Posterior cingulate gyrus (tissue), 11 donors: ENCODE data around the gene RPGR.

Source experiments
- DNase-seq, 10 donors: peaks; one replicate each; pipeline versions ENCODE4 v3.0.0 to v3.0.0-alpha.2; 2020 to 2021; ENCODE audit warnings: mixed read lengths in 3 of 10
- intact Hi-C: fragments of 100-400 bp; cut with DNase I; formaldehyde crosslinking; loops from one replicate; pipeline ENCODE4 v1.15.1; 2023

The RPGR gene

GRCh38 chrX:38327007-38327774, at the start of gene RPGR:
TSS of gene RPGR (minus strand) at chrX:38327509. CDS start at chrX:38327367, 142 bp downstream.
- DNase-seq = peak; percentile 88 to 99 (median 90)
- intact Hi-C loops = loop anchor here (10.0 kb wide), 1 partner anchor 582 kb away; no protein-coding TSS in a partner anchor

GRCh38 chrX:38376747-38377146, 49.4 kb upstream of the RPGR start:
- intact Hi-C loops = no loop called here
- no peak for DNase-seq

DNA sequence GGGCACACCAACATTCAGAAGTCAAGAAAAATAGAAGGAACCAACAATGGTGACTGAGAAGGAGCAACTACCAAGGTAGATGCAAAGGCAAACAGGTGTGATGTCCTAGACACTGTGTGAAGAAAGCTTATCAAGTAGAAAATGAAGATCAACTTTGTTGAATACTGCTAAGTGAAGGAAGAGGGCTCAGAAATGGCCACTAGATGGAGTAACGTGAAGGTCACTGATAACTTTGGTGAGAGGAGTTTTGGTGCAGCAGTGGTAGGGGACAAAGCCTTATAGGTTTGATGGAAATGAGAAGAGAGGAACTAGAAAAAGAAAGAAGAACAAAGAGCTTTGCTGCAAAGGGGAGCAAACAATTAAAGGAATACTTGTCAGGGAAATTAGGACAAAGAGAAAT, 48.6 kb upstream of the RPGR start:
- intact Hi-C loops = no loop called here
- no peak for DNase-seq

DNA sequence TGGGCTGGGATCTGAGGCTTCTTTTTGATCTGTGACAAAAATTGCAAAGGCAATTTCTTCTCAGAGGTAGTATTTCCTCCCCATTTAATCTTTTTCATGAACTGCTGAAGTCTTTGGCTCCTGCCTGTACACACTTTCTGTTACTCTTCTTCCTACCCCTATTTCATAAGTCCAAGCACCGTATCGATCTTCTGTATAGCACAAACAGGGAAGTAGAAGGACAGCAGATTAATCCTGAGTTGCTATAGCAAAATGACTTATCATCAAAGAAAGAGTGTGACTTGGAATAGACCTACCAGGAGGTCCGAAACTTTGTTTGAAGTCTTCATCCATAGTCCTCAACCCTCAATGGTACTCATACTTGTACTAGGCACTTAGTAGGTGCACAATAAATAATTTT, 47.1 kb upstream of the RPGR start:
- no peak for DNase-seq
- intact Hi-C loops = no loop called here

DNA sequence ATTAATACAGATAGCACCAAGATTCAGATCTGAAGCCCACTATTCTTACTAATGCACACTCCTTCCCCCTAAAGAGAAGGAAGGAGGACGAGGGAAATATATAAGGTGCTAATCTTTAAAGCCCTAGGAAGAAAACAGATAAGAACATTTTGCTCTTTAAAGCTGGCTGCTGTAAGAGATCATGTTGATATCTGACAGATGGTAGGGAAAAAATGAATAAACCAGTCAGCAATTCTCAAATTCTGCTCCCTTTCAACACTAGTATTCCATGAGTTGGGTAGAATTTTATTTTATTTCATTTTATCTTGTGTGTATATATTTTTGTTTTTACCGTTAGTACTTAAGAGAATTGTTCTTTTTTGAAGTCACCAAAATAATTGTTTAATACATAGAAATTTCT, 44.3 kb upstream of the RPGR start:
- intact Hi-C loops = no loop called here
- DNase-seq = no peak

DNA sequence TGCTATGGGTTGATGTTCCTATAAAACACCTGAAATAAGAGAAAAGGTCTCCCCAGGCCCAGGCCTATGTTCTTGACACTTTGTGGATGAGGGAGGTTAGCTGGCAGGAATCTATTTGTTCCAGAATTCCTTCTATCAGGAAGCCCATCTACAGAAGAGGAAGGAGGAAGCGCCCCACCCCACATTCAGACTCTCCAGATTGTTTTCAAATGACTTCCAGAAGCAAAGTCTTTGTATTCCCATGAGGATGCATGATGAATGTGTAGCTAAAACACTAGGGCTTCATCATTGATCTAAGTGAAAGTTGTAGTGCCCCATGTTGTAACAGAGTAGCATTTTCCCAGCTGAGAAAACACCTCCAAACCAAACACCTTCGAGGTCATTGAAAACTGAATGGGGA, 41.5 kb upstream of the RPGR start:
- intact Hi-C loops = no loop called here
- no peak for DNase-seq

- DNase-seq = no peak
- intact Hi-C loops = no loop called here
Observed at GRCh38 chrX:38365954-38366353, 38.6 kb upstream of the RPGR start.

- DNase-seq = no peak
- intact Hi-C loops = no loop called here
Observed at GRCh38 chrX:38363046-38363445, 35.7 kb upstream of the RPGR start.

- intact Hi-C loops = no loop called here
- no peak for DNase-seq
Observed at GRCh38 chrX:38357747-38358673, 30.7 kb upstream of the RPGR start.

GRCh38 chrX:38356401-38356800, 29.1 kb upstream of the RPGR start:
- intact Hi-C loops = no loop called here
- DNase-seq = no peak

- intact Hi-C loops = no loop called here
- DNase-seq = no peak
Observed at GRCh38 chrX:38352362-38352761, 25.1 kb upstream of the RPGR start, which contains the start of gene OTC. TSS of gene OTC (plus strand) at chrX:38352604. CDS start at chrX:38352697, 93 bp downstream.

DNA sequence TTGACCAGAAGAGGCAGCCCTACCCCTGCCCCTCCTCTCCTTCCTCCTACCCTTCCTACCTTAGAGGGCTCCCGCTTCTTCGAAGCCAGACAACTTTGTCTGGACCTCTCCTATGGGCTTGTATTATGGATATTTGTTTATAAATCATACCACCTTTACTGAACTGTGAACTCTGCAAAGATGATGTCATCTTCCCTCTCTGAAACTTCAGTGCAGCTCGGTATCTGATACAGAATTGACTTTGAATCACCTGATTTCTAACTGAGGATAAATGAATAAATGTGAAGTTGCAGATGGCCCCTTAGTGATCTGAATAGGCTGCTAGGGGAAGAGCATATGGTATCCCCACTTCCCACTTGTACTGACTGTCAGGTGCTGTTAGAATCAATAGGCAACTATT, 24.0 kb upstream of the RPGR start:
- DNase-seq = no peak
- intact Hi-C loops = no loop called here

DNA sequence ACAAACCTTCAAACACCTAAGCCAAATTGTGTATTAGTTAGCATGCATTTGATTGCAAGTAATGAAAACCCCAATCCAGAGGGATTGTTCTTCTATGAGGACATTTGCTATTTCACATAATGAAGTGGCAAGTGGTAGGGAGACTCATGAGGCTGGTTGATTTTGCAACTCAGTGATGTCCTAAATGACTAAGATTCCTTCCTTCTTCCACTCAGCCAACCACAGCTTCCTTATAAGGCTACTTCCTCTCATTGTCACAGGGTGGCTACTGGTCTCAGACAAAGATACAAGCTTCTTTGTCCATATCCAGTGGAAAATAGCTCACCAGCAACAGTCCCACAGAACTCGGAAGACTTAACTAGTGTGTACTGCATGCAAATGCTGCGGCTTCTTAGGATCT, 19.8 kb upstream of the RPGR start:
- intact Hi-C loops = no loop called here
- DNase-seq = peak in 1 of 10 donors; percentile 12

GRCh38 chrX:38346150-38346549, 18.8 kb upstream of the RPGR start:
- DNase-seq = no peak
- intact Hi-C loops = no loop called here

DNA sequence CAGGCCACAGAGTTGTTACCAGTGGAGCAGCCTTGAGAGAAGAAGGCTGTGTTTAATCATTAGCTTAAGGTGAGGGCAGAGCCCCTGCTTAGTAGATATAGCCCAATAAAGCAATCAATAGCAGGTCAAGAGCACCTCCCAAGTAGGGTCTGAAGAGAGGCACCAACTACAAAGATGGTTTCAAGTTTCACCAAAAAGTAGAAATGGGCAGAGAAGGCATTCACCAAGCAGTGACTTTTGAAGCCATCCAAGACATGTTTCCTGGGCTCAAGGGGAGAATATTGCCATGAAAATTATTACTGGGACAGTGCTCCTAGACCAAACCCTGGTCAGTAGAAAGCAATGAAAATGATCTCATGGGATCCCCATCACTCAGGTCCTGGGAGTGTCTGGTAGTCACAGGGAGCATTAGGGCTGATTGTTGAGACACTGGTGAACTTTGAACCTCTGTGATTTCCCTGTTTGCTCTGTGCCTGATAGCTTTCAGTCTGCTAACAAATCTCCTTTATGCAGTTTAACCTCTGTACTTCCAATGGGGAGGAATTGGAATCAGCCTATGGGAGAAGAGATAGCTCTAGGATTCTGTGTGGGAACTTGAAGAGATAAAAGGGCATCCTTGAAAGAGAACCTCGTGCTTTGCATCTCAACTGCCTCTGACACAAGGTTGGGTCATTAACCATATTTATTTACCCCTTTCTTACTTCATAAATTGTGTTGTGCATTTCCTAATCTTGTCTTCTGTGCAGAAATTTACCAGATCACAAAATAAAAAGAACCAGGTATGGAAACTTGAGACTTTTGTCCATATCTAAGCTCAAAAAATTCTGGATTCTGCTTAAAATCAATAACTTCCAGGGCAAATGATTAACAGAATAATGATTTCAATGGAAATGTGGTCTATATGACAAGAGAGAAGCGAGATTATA, 15.8 kb upstream of the RPGR start:
- intact Hi-C loops = no loop called here
- DNase-seq = no peak

- DNase-seq = no peak
- intact Hi-C loops = no loop called here
Observed at GRCh38 chrX:38341442-38341841, 14.1 kb upstream of the RPGR start.

GRCh38 chrX:38336538-38337240, 9.4 kb upstream of the RPGR start:
- intact Hi-C loops = no loop called here
- DNase-seq = no peak

- DNase-seq = no peak
- intact Hi-C loops = no loop called here
Observed at GRCh38 chrX:38335382-38335781, 8.1 kb upstream of the RPGR start.

DNA sequence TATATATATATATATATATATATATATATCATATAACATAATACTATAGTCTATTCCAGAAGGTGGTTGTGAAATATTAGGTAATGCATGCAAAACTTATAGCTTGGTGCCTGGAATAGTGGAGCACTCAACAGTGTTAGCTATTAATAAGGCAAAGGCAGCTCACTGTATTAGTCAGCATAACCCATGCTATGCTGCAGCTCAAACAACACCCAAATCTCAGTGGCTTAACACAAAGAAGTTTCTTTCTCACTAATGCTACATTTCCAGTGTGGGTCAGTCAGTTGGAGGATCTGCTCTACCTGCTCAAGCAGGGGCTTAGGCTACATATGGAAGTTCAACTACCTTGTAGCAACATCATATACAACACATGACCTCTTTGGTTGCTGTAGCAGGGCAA, 5.2 kb upstream of the RPGR start:
- intact Hi-C loops = no loop called here
- DNase-seq = no peak

GRCh38 chrX:38327775-38328081, 419 bp upstream of the RPGR start:
- DNase-seq = no peak
- intact Hi-C loops = loop anchor here (10.0 kb wide), 1 partner anchor 583 kb away; no protein-coding TSS in a partner anchor
